Transverse colon (tissue), 4 donors: Measurements from ENCODE around the gene PRRX1. TPM values are rescaled to one million over a fixed set of nuclear protein-coding genes. Genes with fewer than 3 reads are reported as not detected.

Source experiments
- DNase-seq: peaks from one replicate; pipeline ENCODE4 v3.0.0-alpha.2; 2019
- H3K27ac ChIP-seq, 4 donors: fragments of 200-600 bp; sonication (generic); 2 replicates each; pipeline ENCODE4 v1.5.1; 2016 to 2018; ENCODE audit warnings: inconsistent platforms in 4 of 4
- H3K27me3 ChIP-seq: fragments of 200-600 bp; sonication (generic); 2 replicates; pipeline ENCODE4 v1.5.1; 2017; ENCODE audit warnings: inconsistent platforms
- H3K36me3 ChIP-seq, 4 donors: fragments of 200-600 bp; sonication (generic); 2 replicates each; pipeline ENCODE4 v1.5.1; 2017 to 2019; ENCODE audit warnings: inconsistent platforms in 4 of 4
- H3K4me1 ChIP-seq, 4 donors: fragments of 200-600 bp; sonication (generic); 2 replicates each; pipeline ENCODE4 v1.5.1; 2017 to 2020; ENCODE audit warnings: inconsistent platforms in 4 of 4
- H3K4me3 ChIP-seq, 4 donors: fragments of 200-600 bp; sonication (generic); 1 replicate in 1 of 4; 2 replicates in 3 of 4; pipeline versions ENCODE4 v1.5.1 to v1.6.1; 2017 to 2019; ENCODE audit warnings: inconsistent platforms in 4 of 4
- H3K9me3 ChIP-seq, 2 donors: fragments of 200-600 bp; sonication (generic); 2 replicates each; pipeline ENCODE4 v1.5.1; 2017 to 2019; ENCODE audit warnings: inconsistent platforms in 2 of 2
- EP300 ChIP-seq: sonication (generic); formaldehyde crosslinking; IDR thresholded peaks from one replicate; pipeline ENCODE4 v1.6.1; 2017; ENCODE audit warnings: antibody characterized with exemption, low read depth
- POLR2A ChIP-seq: fragments of 450-650 bp; IDR thresholded peaks from one replicate; pipeline ENCODE4 v1.6.1; 2016; ENCODE audit warnings: antibody characterized with exemption, mild to moderate bottlenecking, moderate library complexity
- POLR2AphosphoS5 ChIP-seq, 3 donors: sonication (generic); formaldehyde crosslinking; IDR thresholded peaks; one replicate each; pipeline ENCODE4 v1.6.1; 2016; ENCODE audit warnings: antibody characterized with exemption in 3 of 3
- WGBS, 2 donors: methylation state at CpG; one replicate each; pipeline ENCODE4 v1.1.5; 2018; ENCODE audit warnings: low coverage in 1 of 2; 5-methylcytosine and 5-hydroxymethylcytosine counted together
- in situ Hi-C, 4 donors: fragments of 200-750 bp; cut with MboI; loops; one replicate each; pipeline versions ENCODE4 v1.15.0 to v1.15.1; 2017; ENCODE audit warnings: low sequenced_read_pairs in 3 of 4, low pct_ligation_motif_present in 1 of 4, low pct_unique_long_range_greater_than_20kb in 1 of 4
- intact Hi-C: fragments of 100-400 bp; cut with DNase I; formaldehyde crosslinking; loops from one replicate; pipeline ENCODE4 v1.15.1; 2023; ENCODE audit warnings: low total_unique reads
- total RNA-seq, 4 donors: library from RNA; depleted of rRNA; stranded (reverse); fragments of >200 nt; gene quantifications; one replicate each; pipeline ENCODE4 v1.1.0, GENCODE V29; 2016
- TF ChIP-seq, protein P1 (sequence below), 5 experiments: fragments of 200-600 bp in 3 of 5; fragments of 450-650 bp in 2 of 5; sonication (generic) in 3 of 5; IDR thresholded peaks; 1 replicate in 2 of 5; 2 replicates in 3 of 5; pipeline ENCODE4 v1.5.1; 2016 to 2017; ENCODE audit warnings: antibody characterized with exemption in 5 of 5, inconsistent platforms in 3 of 5, mild to moderate bottlenecking in 2 of 5, moderate library complexity in 1 of 5

PRRX1 gene
- total RNA-seq, 4 donors from 2014 or later: 0.75 to 9.2 (median 2.7) TPM

- whole genome bisulfite sequencing, 2 donors: 55 to 91% methylated on average over 1 of the region's 1 CpG
- intact Hi-C loops (no loop called here), in situ Hi-C loops (no loop called here)
- H3K36me3 ChIP-seq: no peaks in the 10 kb centered on the region
- H3K27ac ChIP-seq: no peak overlapping the region
- H3K4me1 ChIP-seq: no peaks in the 10 kb centered on the region
- no peaks in the 10 kb centered on the region for H3K27me3 ChIP-seq
- no peak for DNase-seq
- no peak overlapping the region for H3K4me3 ChIP-seq
- no peaks in the 10 kb centered on the region for H3K9me3 ChIP-seq
- TF ChIP-seq POLR2A: no peak
Observed at GRCh38 chr1:170714938-170715337, 51.0 kb downstream of the PRRX1 start.

DNA sequence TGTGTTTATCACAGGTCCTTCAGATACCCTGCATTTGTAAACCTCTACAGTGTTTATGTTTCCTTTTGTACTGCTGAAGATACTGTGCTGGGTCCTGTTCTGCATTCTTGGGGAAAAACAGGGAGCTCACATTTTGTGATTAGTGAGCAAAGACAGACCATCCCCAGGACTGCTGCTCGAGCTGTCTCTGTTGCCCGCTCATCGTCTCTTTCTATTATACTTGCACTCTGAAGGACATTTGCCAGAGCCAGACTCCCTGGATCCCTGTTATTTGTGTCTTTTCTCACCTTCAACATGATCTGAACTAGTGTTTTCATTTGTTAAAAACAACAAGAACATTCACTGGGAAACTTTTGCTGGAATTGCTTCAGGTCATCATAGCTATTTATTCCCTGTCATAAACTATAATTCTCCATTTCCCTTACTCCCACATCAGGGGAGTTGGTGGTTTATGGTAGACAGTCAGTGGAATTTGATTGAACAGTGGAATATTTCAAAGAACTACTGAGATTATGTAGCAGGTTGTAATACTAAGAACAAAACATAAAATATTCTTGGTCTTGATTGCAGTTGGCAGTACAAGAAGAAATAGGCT lies 53.0 kb downstream of the PRRX1 start:
- TF ChIP-seq POLR2A: no peak
- TF ChIP-seq POLR2AphosphoS5 (IDR thresholded peaks at IDR 0.05): no peak
- TF ChIP-seq EP300: no peak
- TF ChIP-seq, protein P1, sequence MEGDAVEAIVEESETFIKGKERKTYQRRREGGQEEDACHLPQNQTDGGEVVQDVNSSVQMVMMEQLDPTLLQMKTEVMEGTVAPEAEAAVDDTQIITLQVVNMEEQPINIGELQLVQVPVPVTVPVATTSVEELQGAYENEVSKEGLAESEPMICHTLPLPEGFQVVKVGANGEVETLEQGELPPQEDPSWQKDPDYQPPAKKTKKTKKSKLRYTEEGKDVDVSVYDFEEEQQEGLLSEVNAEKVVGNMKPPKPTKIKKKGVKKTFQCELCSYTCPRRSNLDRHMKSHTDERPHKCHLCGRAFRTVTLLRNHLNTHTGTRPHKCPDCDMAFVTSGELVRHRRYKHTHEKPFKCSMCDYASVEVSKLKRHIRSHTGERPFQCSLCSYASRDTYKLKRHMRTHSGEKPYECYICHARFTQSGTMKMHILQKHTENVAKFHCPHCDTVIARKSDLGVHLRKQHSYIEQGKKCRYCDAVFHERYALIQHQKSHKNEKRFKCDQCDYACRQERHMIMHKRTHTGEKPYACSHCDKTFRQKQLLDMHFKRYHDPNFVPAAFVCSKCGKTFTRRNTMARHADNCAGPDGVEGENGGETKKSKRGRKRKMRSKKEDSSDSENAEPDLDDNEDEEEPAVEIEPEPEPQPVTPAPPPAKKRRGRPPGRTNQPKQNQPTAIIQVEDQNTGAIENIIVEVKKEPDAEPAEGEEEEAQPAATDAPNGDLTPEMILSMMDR (IDR thresholded peaks at IDR 0.05): no peak
- DNase-seq: no peak
- WGBS, 2 donors: 65% methylated on average over 3 of the region's 3 CpGs; no CpG with 5 or more reads in 1 of the 2 donors
- H3K4me1 ChIP-seq: no peaks in the 10 kb centered on the region
- intact Hi-C loops: no loop called here
- in situ Hi-C loops: no loop called here
- H3K36me3 ChIP-seq: no peaks in the 10 kb centered on the region
- no peak overlapping the region for H3K27ac ChIP-seq
- H3K9me3 ChIP-seq: no peaks in the 10 kb centered on the region
- H3K4me3 ChIP-seq: no peak overlapping the region
- H3K27me3 ChIP-seq: no peaks in the 10 kb centered on the region

GRCh38 chr1:170720661-170721060 lies 56.7 kb downstream of the PRRX1 start:
- in situ Hi-C loops: no loop called here
- no peak for TF ChIP-seq POLR2AphosphoS5 (IDR thresholded peaks at IDR 0.05)
- no peak for TF ChIP-seq POLR2A
- no peak for TF ChIP-seq EP300
- TF ChIP-seq, protein P1 (IDR thresholded peaks at IDR 0.05): no peak

GRCh38 chr1:170721621-170722020 lies 57.7 kb downstream of the PRRX1 start:
- no peaks in the 10 kb centered on the region for H3K9me3 ChIP-seq
- no peaks in the 10 kb centered on the region for H3K4me1 ChIP-seq
- H3K36me3 ChIP-seq: no peaks in the 10 kb centered on the region
- H3K27me3 ChIP-seq: no peaks in the 10 kb centered on the region
- intact Hi-C loops (no loop called here), in situ Hi-C loops (no loop called here)
- 85 to 92% methylated on average over 4 of the region's 4 CpGs for WGBS, 2 donors
- TF ChIP-seq, protein P1 (IDR thresholded peaks at IDR 0.05): no peak
- TF ChIP-seq EP300 (no peak), POLR2AphosphoS5 (IDR thresholded peaks at IDR 0.05) (no peak), POLR2A (no peak)
- H3K4me3 ChIP-seq: no peak overlapping the region
- DNase-seq: no peak
- H3K27ac ChIP-seq: no peak overlapping the region

More at GRCh38 chr1:170720661-170721060, 56.7 kb downstream of the PRRX1 start:
- no peak for DNase-seq
- Histone ChIP-seq H3K9me3 (no peaks in the 10 kb centered on the region), H3K36me3 (no peaks in the 10 kb centered on the region), H3K4me3 (no peak overlapping the region), H3K27ac (no peak overlapping the region), H3K27me3 (no peaks in the 10 kb centered on the region), H3K4me1 (no peaks in the 10 kb centered on the region)
- intact Hi-C loops: no loop called here
- WGBS, 2 donors: 71 to 84% methylated on average over 1 to 2 of the region's 2 CpGs

GRCh38 chr1:170723518-170723917 lies 59.6 kb downstream of the PRRX1 start:
- Histone ChIP-seq H3K36me3 (no peaks in the 10 kb centered on the region), H3K4me3 (no peak overlapping the region), H3K9me3 (no peaks in the 10 kb centered on the region), H3K27ac (no peak overlapping the region), H3K4me1 (no peaks in the 10 kb centered on the region), H3K27me3 (no peaks in the 10 kb centered on the region)
- TF ChIP-seq POLR2A (no peak), EP300 (no peak), POLR2AphosphoS5 (IDR thresholded peaks at IDR 0.05) (no peak)
- TF ChIP-seq, protein P1 (IDR thresholded peaks at IDR 0.05): no peak
- intact Hi-C loops: no loop called here
- 92 to 94% methylated on average over 2 of the region's 2 CpGs for WGBS, 2 donors
- in situ Hi-C loops: no loop called here
- DNase-seq: no peak
